ENCODE measurements around the gene CATSPERD.

The CATSPERD gene

DNA sequence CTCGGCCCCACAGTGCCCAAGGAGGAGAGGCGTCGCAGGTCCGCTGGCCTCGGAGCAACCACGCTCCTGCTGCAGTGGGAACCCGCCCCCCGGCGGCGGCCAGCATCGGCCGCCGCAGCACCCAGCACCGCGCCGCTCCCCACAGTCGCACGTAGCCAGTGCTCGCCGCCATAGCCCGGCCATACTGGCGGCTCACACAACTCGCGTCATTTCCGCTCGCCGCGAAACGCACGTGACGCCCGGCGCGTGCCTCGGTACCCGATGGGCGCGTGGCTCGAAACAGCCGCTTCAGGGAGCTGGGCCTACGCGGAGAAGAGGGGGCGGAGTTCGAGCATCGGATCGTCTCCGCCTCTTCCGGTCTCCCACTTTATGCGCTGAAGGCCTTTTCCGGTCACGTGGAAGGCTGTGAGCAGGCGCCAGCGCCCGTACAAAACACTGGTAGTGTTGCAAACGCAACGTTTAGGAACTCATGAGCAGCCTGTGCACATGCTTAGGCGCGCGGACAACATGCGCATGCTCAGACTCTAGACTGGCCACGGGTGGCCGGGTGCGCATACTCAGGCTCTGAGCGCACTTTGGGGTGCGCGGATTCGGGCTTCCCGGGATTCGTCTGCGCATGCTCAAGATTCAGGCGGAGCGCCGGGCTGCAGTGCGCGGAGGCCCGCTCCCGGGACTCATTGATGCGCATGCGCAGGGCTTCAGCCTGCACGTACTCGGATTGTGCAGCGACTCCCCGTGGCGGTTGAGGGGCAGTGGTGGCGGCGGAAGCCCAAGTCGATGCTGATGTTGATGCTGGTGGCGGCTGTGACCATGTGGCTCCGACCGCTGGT lies at the start of gene CATSPERD, which contains the start of gene LONP1:
TSS of gene CATSPERD (plus strand) at position 677 of the 830 bp plus-strand sequence. CDS start at position 778, 101 bp downstream.
TSS of gene LONP1 (minus strand) at position 186 of the 830 bp plus-strand sequence. CDS start at position 172, 14 bp downstream.
- DNase-seq, result peak; percentile 99

DNA sequence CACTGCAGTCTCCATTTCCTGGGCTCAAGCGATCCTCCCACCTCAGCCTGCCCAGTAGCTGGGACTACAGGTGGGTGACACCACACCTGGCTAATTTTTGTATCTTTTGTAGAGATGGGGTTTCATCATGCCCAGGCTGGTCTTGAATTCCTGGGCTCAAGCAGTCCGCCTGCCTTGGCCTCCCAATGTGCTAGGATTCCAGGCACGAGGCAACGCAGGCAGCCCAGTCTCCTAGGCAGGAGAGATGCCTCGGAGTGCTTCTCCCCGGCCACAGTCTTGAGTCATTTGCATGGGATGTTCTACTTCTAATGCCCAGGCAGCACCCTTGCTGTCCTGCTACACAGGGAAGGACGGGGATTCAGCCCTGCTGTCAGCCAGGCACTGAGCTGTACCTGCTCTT lies 48.8 kb upstream of the CATSPERD start:
- DNase-seq, result no peak

- no peak for DNase-seq
These were observed 47.6 kb upstream of the CATSPERD start for GRCh38 chr19:5672708-5673459.

- DNase-seq, result no peak
These were observed 46.7 kb upstream of the CATSPERD start for GRCh38 chr19:5673752-5674151.

DNA sequence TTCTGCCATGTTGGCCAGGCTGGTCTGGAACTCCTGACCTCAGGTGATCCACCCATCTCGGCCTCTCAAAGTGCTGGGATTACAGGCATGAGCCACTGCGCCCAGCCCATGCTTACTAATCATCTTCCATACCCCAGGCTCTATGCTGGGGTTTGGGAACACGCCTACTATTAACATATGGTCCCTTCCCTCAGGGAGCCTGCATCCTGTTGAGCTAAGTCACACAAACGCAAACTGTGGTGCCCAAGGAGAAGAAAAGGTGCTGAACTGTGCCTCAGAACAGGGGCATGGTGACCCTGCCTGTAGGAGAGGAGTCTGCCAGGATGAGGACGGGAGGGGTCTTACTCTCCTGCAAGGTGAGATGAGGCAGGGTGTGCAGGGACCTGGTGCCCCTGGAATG lies 45.7 kb upstream of the CATSPERD start:
- no peak for DNase-seq

DNA sequence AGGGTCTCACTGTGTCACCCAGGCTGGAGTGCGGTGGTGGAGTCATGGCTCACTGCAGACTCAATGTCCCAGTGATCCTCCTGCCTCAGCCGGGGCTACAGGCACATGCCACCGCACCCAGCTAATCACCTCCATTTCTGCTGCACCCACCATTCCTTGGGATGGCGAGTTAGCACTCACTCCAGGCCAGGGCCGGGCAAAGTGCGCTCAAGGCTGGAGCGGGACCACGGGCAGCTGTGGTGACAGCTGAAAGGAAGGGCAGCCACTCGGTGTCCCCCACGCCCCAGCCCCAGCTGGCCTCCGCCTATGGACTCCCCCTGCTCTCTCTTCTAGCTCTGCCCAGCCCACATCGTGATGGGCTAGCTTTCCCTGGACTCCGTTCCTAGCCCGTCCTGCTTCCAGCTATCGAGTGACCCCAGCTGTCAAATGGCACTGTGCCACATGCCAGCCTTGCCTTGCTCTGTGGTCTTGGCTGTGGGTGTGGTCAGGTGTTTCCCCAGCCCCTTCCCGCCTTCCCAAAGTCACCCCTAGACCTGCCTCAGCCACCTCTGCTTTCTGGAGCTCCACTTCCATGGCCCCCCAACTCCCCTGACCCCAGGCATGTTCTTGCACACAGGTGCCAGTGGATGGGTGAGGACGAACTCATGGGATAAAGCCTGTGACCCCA lies 44.2 kb upstream of the CATSPERD start:
- DNase-seq, result no peak

GRCh38 chr19:5676772-5677105 lies 43.7 kb upstream of the CATSPERD start:
- DNase-seq, result no peak

- no peak for DNase-seq
These were observed 43.3 kb upstream of the CATSPERD start for GRCh38 chr19:5677136-5677535.

- DNase-seq, result no peak
These were observed 42.9 kb upstream of the CATSPERD start for GRCh38 chr19:5677580-5677979.

GRCh38 chr19:5678071-5678718 lies 42.2 kb upstream of the CATSPERD start:
- no peak for DNase-seq

- DNase-seq, result no peak
These were observed 41.0 kb upstream of the CATSPERD start for GRCh38 chr19:5679289-5680083.

DNA sequence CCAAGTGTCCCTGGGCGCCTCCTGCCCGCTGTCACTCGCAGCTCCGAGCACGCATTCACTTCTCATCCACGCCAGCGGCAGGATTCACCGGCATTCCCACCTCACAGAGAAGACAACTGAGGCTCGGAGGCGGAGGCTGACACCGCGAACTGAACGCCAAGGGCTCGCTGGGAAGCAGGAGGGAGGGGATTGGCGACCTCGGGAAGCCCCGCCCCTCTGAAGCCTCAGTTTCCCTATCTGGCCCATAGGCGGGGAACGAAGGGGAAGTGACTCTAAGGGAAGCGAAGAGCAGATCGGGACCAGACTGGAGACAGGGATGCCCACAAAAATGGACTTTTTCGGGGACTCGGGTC lies 40.4 kb upstream of the CATSPERD start:
- no peak for DNase-seq

GRCh38 chr19:5680437-5681368 lies 39.7 kb upstream of the CATSPERD start, which contains the start of the genes HSD11B1L and MICOS13:
Gene HSD11B1L (plus strand): TSS chr19:5681027. CDS start chr19:5684833, 3,806 bp downstream.
Gene MICOS13 (minus strand): TSS chr19:5680516. CDS start chr19:5680486, 30 bp downstream.
- peak; percentile 99 for DNase-seq

- no peak for DNase-seq
These were observed 38.9 kb upstream of the CATSPERD start for GRCh38 chr19:5681391-5682106.

GRCh38 chr19:5682107-5682482 lies 38.3 kb upstream of the CATSPERD start:
- no peak for DNase-seq

DNA sequence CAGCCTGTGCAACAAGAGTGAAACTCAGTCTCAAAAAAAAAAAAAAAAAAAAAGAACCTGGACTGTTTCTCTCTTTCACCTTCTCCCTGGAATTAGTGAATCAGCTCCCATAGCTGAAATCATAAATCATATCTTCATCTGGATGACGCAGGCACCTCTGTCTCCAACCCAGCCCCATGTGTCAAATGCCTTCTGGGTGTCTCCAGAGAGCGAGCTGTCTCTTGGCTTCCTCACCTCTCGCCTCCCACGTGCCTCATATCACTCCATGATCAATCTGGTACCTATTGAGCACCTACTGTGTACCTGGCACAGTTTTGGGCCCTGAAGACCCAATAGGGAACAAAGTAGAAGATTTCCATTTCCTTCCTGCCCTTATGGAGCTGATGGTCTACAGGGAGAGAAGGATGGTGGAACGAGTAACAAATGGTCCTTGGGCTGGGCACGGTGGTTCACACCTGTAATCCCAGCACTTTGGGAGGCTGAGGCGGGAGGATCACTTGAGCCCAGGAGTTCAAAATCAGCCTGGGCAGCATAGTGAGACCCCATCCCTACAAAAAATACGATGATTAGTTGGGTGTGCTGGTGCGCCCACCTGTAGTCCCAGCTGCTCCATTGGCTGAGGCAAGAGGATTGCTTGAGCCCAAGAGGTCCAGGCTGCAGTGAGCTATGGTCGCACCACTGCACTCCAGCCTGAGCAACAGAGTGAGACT lies 37.1 kb upstream of the CATSPERD start:
- no peak for DNase-seq

DNA sequence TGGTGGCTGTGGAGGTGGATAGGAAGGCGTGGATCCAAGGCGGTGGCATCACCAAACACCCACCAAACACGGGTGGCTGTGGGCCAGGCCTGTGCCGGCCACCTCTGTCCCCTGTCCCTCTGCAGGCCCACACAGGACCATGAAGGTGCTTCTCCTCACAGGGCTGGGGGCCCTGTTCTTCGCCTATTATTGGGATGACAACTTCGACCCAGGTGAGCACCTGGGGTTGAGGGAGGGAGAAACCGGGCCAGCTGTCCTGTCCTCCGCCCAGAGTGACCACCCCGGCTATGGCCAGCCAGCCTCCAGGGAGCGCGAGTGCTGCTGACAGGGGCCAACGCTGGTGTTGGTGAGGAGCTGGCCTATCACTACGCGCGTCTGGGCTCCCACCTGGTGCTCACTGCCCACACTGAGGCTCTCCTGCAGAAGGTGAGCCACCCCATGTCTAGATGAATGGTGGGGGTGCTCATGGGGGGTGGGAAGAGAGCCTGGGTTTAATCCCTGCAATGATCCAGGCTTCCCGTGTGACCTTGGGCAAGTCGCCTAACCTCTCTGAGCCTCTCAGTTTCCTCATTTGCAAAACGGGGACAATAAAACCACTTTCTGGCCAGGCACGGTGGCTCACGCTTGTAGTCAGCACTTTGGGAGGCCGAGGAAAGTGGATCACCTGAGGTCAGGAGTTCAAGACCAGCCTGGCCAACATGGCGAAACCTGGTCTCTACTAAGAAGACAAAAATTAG lies 35.6 kb upstream of the CATSPERD start:
- DNase-seq, result no peak

GRCh38 chr19:5686326-5686646 lies 34.2 kb upstream of the CATSPERD start:
- DNase-seq, result no peak

Measured in NCI-H510A (cell line).